ENCODE measurements around the gene RYR3. TPM values are rescaled to one million over a fixed set of nuclear protein-coding genes. Genes with fewer than 3 reads are reported as not detected.

The RYR3 gene
- total RNA-seq, 1 experiment from 2014 or later, result not detected

- BruUV-seq (replicated peaks), result no TSS peak
- intact Hi-C loops (cut with micrococcal nuclease; ENCODE audit: unreplicated experiment), result no loop called here
- no peaks in the 10 kb centered on the region for H3K4me1 ChIP-seq (ENCODE audit: insufficient read depth, low read length, poor library complexity, severe bottlenecking)
- POLR2A ChIA-PET (ENCODE audit: low non-redundant PET), result interaction anchor here (0.6 kb wide), 1 partner anchor 222 kb away, joined by 3 read pairs; no protein-coding TSS in a partner anchor
- no peaks in the 10 kb centered on the region for H3K36me3 ChIP-seq (ENCODE audit: insufficient read depth, low read length, poor library complexity, severe bottlenecking)
- no peak for DNase-seq (ENCODE audit: low spot score)
- TF ChIP-seq CTCF (conservative IDR thresholded peaks at IDR 0.05; ENCODE audit: low read depth, low read length), result no peak
- no peak for TF ChIP-seq EZH2 (IDR thresholded peaks at IDR 0.05; ENCODE audit: borderline replicate concordance, low read depth, low read length, poor library complexity, severe bottlenecking)
- H3K9me3 ChIP-seq (ENCODE audit: low read depth, low read length, poor library complexity, severe bottlenecking), result no peaks in the 10 kb centered on the region
- no peak overlapping the region for H3K4me3 ChIP-seq (ENCODE audit: low read depth, low read length, poor library complexity, severe bottlenecking)
- no peak overlapping the region for H3K27ac ChIP-seq (ENCODE audit: low read depth, low read length, poor library complexity, severe bottlenecking)
- CTCF ChIA-PET, result no interaction called here
- H3K27me3 ChIP-seq (replicated peaks; ENCODE audit: insufficient read depth, low read depth, low read length, poor library complexity), result peaks cover 63% of the 10 kb centered on the region
These were observed 327.7 kb downstream of the RYR3 start for GRCh38 chr15:33638453-33638852.

- Histone ChIP-seq H3K36me3 (ENCODE audit: insufficient read depth, low read length, poor library complexity, severe bottlenecking) (no peaks in the 10 kb centered on the region), H3K27ac (ENCODE audit: low read depth, low read length, poor library complexity, severe bottlenecking) (no peak overlapping the region), H3K4me3 (ENCODE audit: low read depth, low read length, poor library complexity, severe bottlenecking) (no peak overlapping the region), H3K9me3 (ENCODE audit: low read depth, low read length, poor library complexity, severe bottlenecking) (no peaks in the 10 kb centered on the region), H3K27me3 (replicated peaks; ENCODE audit: insufficient read depth, low read depth, low read length, poor library complexity) (peaks cover 69% of the 10 kb centered on the region), H3K4me1 (ENCODE audit: insufficient read depth, low read length, poor library complexity, severe bottlenecking) (no peaks in the 10 kb centered on the region)
- BruUV-seq (replicated peaks), result no TSS peak
- intact Hi-C loops (cut with micrococcal nuclease; ENCODE audit: unreplicated experiment), result no loop called here
- ChIA-PET CTCF (no interaction called here), POLR2A (ENCODE audit: low non-redundant PET) (no interaction called here)
- no peak for DNase-seq (ENCODE audit: low spot score)
- TF ChIP-seq CTCF (conservative IDR thresholded peaks at IDR 0.05; ENCODE audit: low read depth, low read length), result no peak
- TF ChIP-seq EZH2 (IDR thresholded peaks at IDR 0.05; ENCODE audit: borderline replicate concordance, low read depth, low read length, poor library complexity, severe bottlenecking), result no peak
These were observed 328.3 kb downstream of the RYR3 start for GRCh38 chr15:33639051-33639450.

GRCh38 chr15:33639456-33639855, 328.7 kb downstream of the RYR3 start:
- Histone ChIP-seq H3K27ac (ENCODE audit: low read depth, low read length, poor library complexity, severe bottlenecking) (no peak overlapping the region), H3K9me3 (ENCODE audit: low read depth, low read length, poor library complexity, severe bottlenecking) (no peaks in the 10 kb centered on the region), H3K4me1 (ENCODE audit: insufficient read depth, low read length, poor library complexity, severe bottlenecking) (no peaks in the 10 kb centered on the region), H3K36me3 (ENCODE audit: insufficient read depth, low read length, poor library complexity, severe bottlenecking) (no peaks in the 10 kb centered on the region), H3K27me3 (replicated peaks; ENCODE audit: insufficient read depth, low read depth, low read length, poor library complexity) (peaks cover 73% of the 10 kb centered on the region), H3K4me3 (ENCODE audit: low read depth, low read length, poor library complexity, severe bottlenecking) (no peak overlapping the region)
- TF ChIP-seq CTCF (conservative IDR thresholded peaks at IDR 0.05; ENCODE audit: low read depth, low read length) (no peak), EZH2 (IDR thresholded peaks at IDR 0.05; ENCODE audit: borderline replicate concordance, low read depth, low read length, poor library complexity, severe bottlenecking) (no peak)
- DNase-seq (ENCODE audit: low spot score), result no peak
- no TSS peak for BruUV-seq (replicated peaks)
- ChIA-PET POLR2A (ENCODE audit: low non-redundant PET) (no interaction called here), CTCF (no interaction called here)
- intact Hi-C loops (cut with micrococcal nuclease; ENCODE audit: unreplicated experiment), result no loop called here

All from A673 (cell line).